GM10266 (cell line): ENCODE data around the gene MALRD1.

Source experiments
- DNase-seq: peaks from one replicate; pipeline ENCODE4 v3.0.0; 2012; ENCODE audit errors: extremely low spot score
- CTCF ChIP-seq: IDR thresholded peaks from 2 replicates; pipeline ENCODE4 v1.5.1; 2012; ENCODE audit warnings: mild to moderate bottlenecking, low read depth; ENCODE audit not compliant: control insufficient read depth, insufficient read depth; ENCODE audit errors: missing control alignments

MALRD1 gene

GRCh38 chr10:19142967-19143366 lies 94.4 kb downstream of the MALRD1 start:
- TF ChIP-seq CTCF: no peak

GRCh38 chr10:19144206-19144605 lies 95.6 kb downstream of the MALRD1 start:
- DNase-seq: no peak
- no peak for TF ChIP-seq CTCF

More at GRCh38 chr10:19142967-19143366, 94.4 kb downstream of the MALRD1 start:
- no peak for DNase-seq

- no peak for TF ChIP-seq CTCF
- DNase-seq: no peak
Observed at GRCh38 chr10:19154375-19154774, 105.8 kb downstream of the MALRD1 start.

DNA sequence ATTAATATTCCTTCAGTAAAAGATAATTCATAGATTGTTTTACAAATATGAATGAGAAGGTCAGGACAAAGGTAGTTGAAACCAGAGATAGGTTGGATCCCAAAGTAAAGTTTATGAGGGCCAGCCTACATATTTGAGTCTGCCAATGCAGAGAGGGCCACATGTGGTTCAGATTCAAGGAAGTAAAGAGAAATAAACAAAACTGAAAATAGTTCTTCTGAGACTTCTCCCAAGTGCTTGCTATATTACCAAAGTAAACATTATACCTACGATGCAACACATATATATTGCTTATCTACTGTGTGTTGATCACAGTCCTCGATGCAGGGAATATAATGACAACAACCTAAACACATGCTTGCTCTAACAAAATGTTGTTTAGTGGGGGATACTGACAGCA lies 109.8 kb downstream of the MALRD1 start:
- DNase-seq: no peak
- no peak for TF ChIP-seq CTCF

DNA sequence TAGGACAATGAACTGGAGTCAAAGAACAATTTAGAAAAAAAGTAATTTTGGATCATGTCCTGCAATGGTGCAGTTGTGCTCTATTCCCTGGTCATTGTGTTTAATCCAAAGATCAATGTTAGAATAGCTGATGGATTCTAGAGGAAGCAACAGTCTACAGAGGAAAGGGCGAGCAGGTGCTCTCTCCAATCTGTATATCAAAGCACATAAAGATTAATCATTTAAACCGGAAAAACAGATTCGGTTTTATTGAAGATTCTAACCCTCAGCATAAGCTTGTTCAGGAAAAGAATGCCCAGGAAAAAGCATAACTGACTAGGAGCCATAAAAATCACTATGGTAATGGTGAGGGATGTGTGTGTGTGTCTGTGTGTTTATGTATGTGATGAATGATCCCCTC lies 110.3 kb downstream of the MALRD1 start:
- no peak for TF ChIP-seq CTCF
- no peak for DNase-seq

DNA sequence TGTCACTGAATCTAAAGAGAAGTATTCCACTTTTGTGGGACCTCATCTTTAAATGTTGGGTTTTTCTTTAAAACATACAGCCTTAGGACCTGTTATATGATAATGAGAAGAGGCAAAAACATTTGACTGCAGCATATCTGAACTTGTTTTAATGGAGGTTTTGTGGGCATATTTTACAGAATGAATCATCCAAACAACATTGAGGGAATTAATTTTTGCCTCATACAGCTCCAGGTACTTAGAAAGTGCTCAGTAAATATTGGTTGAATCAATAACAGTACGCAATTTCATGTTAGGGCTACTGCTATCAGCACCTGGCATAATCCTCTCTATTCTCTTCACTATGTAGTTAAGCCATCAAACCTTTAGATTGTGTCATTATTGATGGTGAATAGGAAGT lies 115.9 kb downstream of the MALRD1 start:
- TF ChIP-seq CTCF: no peak
- no peak for DNase-seq

DNA sequence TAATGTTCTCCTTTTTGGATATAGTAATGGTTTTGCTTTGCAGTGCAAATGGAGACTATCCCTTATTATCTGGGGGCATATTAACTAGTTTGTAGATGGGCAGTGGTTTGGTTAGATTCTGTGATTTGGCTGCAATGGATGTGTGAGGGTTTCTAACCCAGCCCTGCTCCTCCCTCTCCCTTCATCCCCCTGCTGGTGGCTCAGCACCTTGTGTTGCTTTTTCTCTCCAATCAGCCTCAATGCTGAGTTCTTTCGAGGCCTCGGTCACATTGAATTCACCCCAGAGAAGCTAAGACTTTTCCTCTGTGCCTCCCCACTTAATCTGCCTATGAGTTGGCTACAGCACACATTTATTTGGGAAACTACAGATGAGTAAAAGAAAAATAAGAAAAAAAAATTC lies 120.0 kb downstream of the MALRD1 start:
- DNase-seq: no peak
- TF ChIP-seq CTCF: no peak
